GM18508 (cell line): ENCODE results near the gene TNIK.

Experiments used
- ATAC-seq: cut with Tn5 transposase; IDR thresholded peaks from one replicate; pipeline ENCODE4 v1.9.1; 2021; ENCODE audit warnings: moderate number of reproducible peaks; ENCODE audit not compliant: insufficient read depth, unreplicated experiment

The TNIK gene

DNA sequence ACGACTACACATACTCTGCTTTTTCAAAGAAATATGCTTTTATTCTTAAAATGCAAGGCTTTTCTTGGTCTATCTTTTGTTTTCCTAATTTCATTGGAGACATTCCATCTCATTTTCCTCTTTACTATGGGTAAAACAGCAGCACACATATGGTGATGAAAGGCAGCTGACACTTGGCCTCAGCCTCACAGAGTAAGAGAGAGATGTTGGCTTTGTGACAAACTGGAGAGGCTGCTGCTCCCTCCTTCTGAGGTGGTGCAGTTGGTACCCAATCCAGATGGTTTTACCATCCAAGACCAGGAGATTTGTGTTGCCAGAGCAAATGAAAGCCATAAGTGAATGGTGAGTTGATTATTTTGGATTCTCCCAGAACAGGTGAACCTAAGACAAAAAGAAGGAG lies 420.5 kb downstream of the TNIK start:
- ATAC-seq: no peak

GRCh38 chr3:171038342-171038741 lies 421.9 kb downstream of the TNIK start:
- no peak for ATAC-seq

GRCh38 chr3:171028779-171029232 lies 431.4 kb downstream of the TNIK start:
- no peak for ATAC-seq

DNA sequence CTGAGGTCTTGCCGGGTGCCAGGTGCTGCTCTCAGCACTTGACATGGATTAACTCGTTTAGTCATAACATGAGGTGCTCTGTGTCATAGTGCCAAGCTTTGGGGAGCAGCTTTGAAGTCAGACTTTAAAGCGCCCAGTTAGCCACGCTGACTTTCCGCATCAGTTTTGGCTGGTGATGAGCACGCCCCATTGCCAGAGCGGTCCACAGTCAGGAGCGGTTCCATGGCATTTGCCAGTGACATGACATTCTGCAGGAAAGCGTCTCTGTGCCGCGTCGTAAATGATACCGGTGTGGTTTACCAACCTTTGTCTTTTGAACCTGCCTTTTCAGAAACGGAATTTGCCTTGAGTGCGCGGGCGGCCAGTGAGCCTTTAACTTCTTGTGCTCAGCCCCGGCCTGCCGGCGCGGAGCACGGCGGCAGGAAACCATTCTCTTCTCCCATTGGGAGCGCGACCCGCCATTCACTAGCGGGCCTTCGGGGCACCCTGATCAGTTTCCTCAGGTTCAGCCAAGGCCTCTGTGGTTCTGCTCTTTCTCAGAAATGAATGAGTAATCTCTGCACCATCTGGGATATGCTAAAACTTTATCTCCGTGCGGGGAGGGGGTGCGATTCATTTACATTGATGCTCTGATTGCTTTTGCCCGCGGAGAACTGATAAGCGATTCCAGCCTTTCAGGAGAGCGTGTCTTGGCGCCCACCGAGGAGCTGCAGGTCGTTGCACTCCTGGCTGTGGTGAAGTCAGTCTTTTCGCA lies 432.0 kb downstream of the TNIK start:
- ATAC-seq: no peak

- no peak for ATAC-seq
Measured at GRCh38 chr3:171026597-171027293, 433.5 kb downstream of the TNIK start, which contains the start of gene SLC2A2. Gene SLC2A2 (minus strand): TSS chr3:171026720. CDS start chr3:171026670, 50 bp downstream.

- ATAC-seq: no peak
Measured at GRCh38 chr3:171023566-171023965, 436.6 kb downstream of the TNIK start.

DNA sequence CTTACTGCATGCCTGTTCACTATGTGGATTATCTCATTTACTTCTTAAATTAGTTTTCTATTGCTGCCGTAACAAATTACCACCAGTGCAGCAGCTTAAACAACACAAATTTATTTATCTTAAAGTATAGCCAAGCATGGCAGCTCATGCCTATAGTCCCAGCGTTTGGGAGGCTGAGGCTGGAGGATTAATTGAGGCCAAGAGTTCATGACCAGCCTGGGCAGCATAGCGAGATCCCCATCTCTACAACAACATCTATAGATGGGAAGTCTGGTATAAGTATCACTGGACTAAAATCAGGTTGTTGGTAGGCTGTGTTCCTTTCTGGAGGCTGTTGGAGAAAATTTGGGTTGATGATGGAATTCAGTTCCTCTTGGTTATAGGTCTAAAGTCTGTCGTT lies 438.8 kb downstream of the TNIK start:
- ATAC-seq: no peak

DNA sequence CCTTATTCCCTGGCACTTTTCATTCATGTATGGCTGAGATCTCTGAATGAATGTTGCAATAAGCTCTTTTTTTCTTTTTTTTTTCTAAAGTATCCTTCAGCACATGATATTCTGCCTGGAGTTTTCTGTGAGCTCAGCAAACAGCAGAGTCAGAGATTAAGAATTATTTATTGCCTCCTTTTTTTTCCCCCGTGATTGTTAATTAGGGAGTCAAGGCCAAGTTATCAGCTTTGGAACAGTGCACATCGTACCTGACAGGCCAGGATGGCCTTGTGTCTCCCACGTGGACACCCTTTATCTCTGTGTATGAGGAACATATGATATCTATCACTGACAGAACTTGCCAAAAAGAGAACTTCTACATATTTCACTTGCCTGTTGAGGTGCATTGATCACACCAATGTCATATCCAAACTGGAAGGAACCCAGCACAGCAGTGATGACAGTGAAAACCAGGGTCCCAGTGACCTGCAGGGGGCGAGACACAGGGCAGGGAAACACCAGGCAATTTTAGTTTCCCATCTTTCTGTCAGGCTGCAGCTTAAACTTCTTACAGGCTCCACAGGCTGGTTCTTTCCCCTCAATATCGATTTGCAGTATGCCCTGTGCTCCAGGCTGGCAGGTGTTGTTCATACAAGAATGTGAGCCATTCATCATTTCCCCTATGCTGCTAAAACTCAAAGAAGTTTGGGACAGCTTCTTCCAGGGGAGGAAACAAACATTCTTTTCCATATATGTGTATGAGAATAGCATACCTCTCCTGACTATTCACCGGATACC lies 441.9 kb downstream of the TNIK start:
- no peak for ATAC-seq

- no peak for ATAC-seq
Measured at GRCh38 chr3:171013822-171014748, 446.1 kb downstream of the TNIK start.

DNA sequence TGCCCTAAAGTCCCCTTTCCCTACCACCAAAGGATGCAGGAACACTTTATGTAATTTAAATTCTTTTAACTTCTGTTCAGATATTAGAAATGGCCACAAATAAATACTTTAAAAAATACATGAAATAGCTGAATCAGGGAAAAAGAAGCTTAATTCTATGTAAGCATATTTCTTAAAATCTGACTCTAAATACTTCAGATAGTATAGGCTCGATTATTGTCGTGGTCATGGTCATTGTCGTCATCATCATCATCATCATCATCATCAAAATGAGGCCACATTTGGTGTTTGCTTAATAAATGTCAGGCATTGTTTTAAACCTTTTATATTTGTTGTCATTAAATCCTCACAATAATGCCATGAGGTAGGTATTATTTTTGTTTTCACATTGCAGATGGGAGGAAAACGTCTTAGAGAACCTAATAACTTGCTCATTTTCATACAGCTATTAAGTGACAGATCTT lies 448.3 kb downstream of the TNIK start:
- ATAC-seq: no peak
